Lower leg skin (tissue), 4 donors: ENCODE results near the gene CA10. TPM values are rescaled to one million over a fixed set of nuclear protein-coding genes. Genes with fewer than 3 reads are reported as not detected.

Source experiments
- DNase-seq, 2 donors: peaks; one replicate each; pipeline ENCODE4 v3.0.0-alpha.2; 2019; ENCODE audit warnings: low spot score in 2 of 2
- H3K4me3 ChIP-seq: fragments of 200-600 bp; sonication (generic); 2 replicates; pipeline ENCODE4 v1.5.1; 2017; ENCODE audit warnings: mild to moderate bottlenecking, low read depth; ENCODE audit not compliant: poor library complexity, severe bottlenecking
- POLR2A ChIP-seq, 2 donors: fragments of 450-650 bp; IDR thresholded peaks; one replicate each; pipeline ENCODE4 v1.6.1; 2016 to 2017; ENCODE audit warnings: antibody characterized with exemption in 2 of 2, mild to moderate bottlenecking in 1 of 2, moderate library complexity in 1 of 2
- WGBS, 2 donors: methylation state at CpG; one replicate each; pipeline ENCODE4 v1.1.5; 2018; 5-methylcytosine and 5-hydroxymethylcytosine counted together
- intact Hi-C: fragments of 100-400 bp; cut with DNase I; formaldehyde crosslinking; loops from one replicate; pipeline ENCODE4 v1.15.0; 2023; ENCODE audit warnings: low total_unique reads
- total RNA-seq, 4 donors: library from RNA; depleted of rRNA; stranded (reverse); fragments of >200 nt; gene quantifications; one replicate each; pipeline ENCODE4 v1.1.0, GENCODE V29; 2016
- TF ChIP-seq, protein P1 (sequence below), 3 donors: fragments of 450-650 bp; IDR thresholded peaks; one replicate each; pipeline ENCODE4 v1.5.1; 2016; ENCODE audit warnings: antibody characterized with exemption in 3 of 3, mild to moderate bottlenecking in 3 of 3, moderate library complexity in 2 of 3

CA10 gene
- total RNA-seq, 4 donors from 2014 or later: not detected

DNA sequence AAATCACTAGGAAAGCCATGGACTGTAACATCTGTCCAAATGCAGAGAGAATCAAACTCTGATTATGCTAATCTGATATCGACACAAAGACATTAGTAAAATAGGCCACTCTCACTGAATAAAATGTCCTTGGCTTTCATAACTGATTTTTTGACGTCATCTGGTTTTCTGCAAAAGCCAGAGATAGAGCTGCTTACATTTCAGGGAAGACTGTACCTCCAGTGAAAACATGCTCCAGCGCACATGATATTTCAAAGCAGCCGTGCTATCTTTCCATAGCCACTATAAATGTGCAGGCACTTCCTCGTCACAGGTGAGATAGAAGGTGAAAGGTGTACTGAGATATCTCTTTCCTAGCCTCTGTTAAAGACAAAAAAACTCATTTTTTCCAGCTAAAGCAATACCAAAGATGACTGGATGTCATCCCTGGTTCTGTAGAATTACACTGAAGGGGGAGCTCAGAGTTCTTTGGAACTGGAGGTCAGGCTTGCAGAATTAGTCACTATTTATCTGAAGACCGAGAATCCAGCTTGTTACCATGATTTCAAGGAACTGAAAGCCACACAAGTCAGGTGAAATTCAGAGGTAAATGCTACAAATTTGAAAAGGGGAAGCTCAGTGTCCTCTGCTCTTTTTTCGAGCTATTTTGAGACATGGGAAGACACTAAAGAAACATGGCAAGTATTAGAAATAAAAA is 249.5 kb downstream of the CA10 start:
- intact Hi-C loops: no loop called here
- H3K4me3 ChIP-seq: no peak overlapping the region
- TF ChIP-seq POLR2A (IDR thresholded peaks at IDR 0.05): no peak
- TF ChIP-seq, protein P1, sequence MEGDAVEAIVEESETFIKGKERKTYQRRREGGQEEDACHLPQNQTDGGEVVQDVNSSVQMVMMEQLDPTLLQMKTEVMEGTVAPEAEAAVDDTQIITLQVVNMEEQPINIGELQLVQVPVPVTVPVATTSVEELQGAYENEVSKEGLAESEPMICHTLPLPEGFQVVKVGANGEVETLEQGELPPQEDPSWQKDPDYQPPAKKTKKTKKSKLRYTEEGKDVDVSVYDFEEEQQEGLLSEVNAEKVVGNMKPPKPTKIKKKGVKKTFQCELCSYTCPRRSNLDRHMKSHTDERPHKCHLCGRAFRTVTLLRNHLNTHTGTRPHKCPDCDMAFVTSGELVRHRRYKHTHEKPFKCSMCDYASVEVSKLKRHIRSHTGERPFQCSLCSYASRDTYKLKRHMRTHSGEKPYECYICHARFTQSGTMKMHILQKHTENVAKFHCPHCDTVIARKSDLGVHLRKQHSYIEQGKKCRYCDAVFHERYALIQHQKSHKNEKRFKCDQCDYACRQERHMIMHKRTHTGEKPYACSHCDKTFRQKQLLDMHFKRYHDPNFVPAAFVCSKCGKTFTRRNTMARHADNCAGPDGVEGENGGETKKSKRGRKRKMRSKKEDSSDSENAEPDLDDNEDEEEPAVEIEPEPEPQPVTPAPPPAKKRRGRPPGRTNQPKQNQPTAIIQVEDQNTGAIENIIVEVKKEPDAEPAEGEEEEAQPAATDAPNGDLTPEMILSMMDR (IDR thresholded peaks at IDR 0.05): no peak
- WGBS, 2 donors: 72 to 79% methylated on average over 7 of the region's 7 CpGs
- DNase-seq: no peak

- 73% methylated on average over 2 of the region's 2 CpGs for WGBS, 2 donors
- no peak overlapping the region for H3K4me3 ChIP-seq
These were observed 251.5 kb downstream of the CA10 start for GRCh38 chr17:51907041-51907440.

GRCh38 chr17:51904379-51904778 is 254.1 kb downstream of the CA10 start:
- no peak overlapping the region for H3K4me3 ChIP-seq
- no peak for DNase-seq
- TF ChIP-seq, protein P1 (IDR thresholded peaks at IDR 0.05): no peak
- intact Hi-C loops: no loop called here
- WGBS, 2 donors: 78 to 84% methylated on average over 3 of the region's 3 CpGs

More at GRCh38 chr17:51907041-51907440, 251.5 kb downstream of the CA10 start:
- DNase-seq: no peak
- no peak for TF ChIP-seq POLR2A (IDR thresholded peaks at IDR 0.05)
- TF ChIP-seq, protein P1 (IDR thresholded peaks at IDR 0.05): no peak
- intact Hi-C loops: no loop called here

- WGBS, 2 donors: 31 to 50% methylated on average over 1 of the region's 1 CpG
These were observed 257.3 kb downstream of the CA10 start for GRCh38 chr17:51901242-51901641.

DNA sequence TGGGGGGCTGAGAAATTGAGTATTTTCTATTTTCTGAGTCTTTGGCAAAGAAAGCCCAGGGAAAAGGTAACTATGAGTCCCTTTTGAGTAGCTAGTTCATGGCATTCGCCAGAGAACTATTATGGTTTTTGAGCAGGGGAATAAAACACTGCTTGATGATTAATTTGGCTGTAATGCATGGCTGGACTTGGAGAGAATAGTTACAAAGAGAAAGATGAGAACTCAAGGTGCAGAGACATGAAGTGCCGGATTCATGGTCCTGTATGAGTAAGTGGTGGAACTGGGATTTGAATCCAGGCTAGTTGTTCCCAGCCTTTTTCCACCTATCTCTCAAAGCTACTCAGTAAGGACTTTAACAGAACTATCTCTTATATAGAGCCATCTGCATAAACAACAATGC is 266.6 kb downstream of the CA10 start:
- 85 to 90% methylated on average over 2 of the region's 2 CpGs for WGBS, 2 donors
- intact Hi-C loops: no loop called here
- no peak for DNase-seq
- H3K4me3 ChIP-seq: no peak overlapping the region
- TF ChIP-seq POLR2A (IDR thresholded peaks at IDR 0.05): no peak
- TF ChIP-seq, protein P1 (IDR thresholded peaks at IDR 0.05): no peak

More at GRCh38 chr17:51901242-51901641, 257.3 kb downstream of the CA10 start:
- DNase-seq: no peak
- intact Hi-C loops: no loop called here
- H3K4me3 ChIP-seq: no peak overlapping the region
- TF ChIP-seq POLR2A (IDR thresholded peaks at IDR 0.05): no peak
- TF ChIP-seq, protein P1 (IDR thresholded peaks at IDR 0.05): no peak

- intact Hi-C loops: no loop called here
- WGBS, 2 donors: 86 to 92% methylated on average over 1 of the region's 1 CpG
These were observed 267.8 kb downstream of the CA10 start for GRCh38 chr17:51890710-51891109.

More at GRCh38 chr17:51890710-51891109, 267.8 kb downstream of the CA10 start:
- DNase-seq: no peak
- TF ChIP-seq, protein P1 (IDR thresholded peaks at IDR 0.05): no peak
- no peak for TF ChIP-seq POLR2A (IDR thresholded peaks at IDR 0.05)
- H3K4me3 ChIP-seq: no peak overlapping the region
